Large intestine (tissue), 3 donors: Measurements from ENCODE around the gene CDH13. TPM values are rescaled to one million over a fixed set of nuclear protein-coding genes. Genes with fewer than 3 reads are reported as not detected.

Source experiments
- DNase-seq, 2 donors: peaks; one replicate each; pipeline versions ENCODE4 v3.0.0 to v3.0.0-alpha.2; 2013
- H3K27ac ChIP-seq: one replicate; pipeline ENCODE4 v1.5.1; 2013; ENCODE audit warnings: low read length
- H3K27me3 ChIP-seq: 2 replicates; pipeline ENCODE4 v1.6.1; 2013; ENCODE audit warnings: low read length; ENCODE audit not compliant: control insufficient read depth, insufficient read depth
- H3K36me3 ChIP-seq: 2 replicates; pipeline ENCODE4 v1.6.1; 2013; ENCODE audit warnings: low read length; ENCODE audit not compliant: control insufficient read depth, insufficient read depth
- H3K4me1 ChIP-seq: one replicate; pipeline ENCODE4 v1.6.1; 2013; ENCODE audit warnings: low read length; ENCODE audit not compliant: control insufficient read depth, insufficient read depth
- H3K4me3 ChIP-seq: one replicate; pipeline ENCODE4 v1.5.1; 2013; ENCODE audit warnings: low read length
- H3K9me3 ChIP-seq: one replicate; pipeline ENCODE4 v1.6.1; 2013; ENCODE audit warnings: mild to moderate bottlenecking, low read depth, low read length, moderate library complexity; ENCODE audit not compliant: control insufficient read depth
- WGBS: methylation state at CpG from one replicate; pipeline ENCODE4 v1.1.5; 2013; ENCODE audit warnings: low lambda C conversion rate; ENCODE audit not compliant: insufficient coverage; 5-methylcytosine and 5-hydroxymethylcytosine counted together
- polyA plus RNA-seq: library from polyadenylated mRNA; unstranded; fragments of 120-200 nt; gene quantifications from one replicate; pipeline ENCODE4 v1.2.1, GENCODE V29; 2013

CDH13 gene
- polyA plus RNA-seq, 1 donor, result 17.1 TPM

GRCh38 chr16:82660075-82660645 is 33.4 kb downstream of the CDH13 start:
- WGBS, result 67% methylated on average over 3 of the region's 8 CpGs
- H3K36me3 ChIP-seq, result no peaks in the 10 kb centered on the region
- H3K27me3 ChIP-seq, result no peaks in the 10 kb centered on the region
- H3K9me3 ChIP-seq, result no peaks in the 10 kb centered on the region
- no peak for DNase-seq
- H3K27ac ChIP-seq, result no peak overlapping the region
- H3K4me1 ChIP-seq, result peaks cover 6% of the 10 kb centered on the region
- no peak overlapping the region for H3K4me3 ChIP-seq

GRCh38 chr16:82660966-82661365 is 34.2 kb downstream of the CDH13 start:
- Histone ChIP-seq H3K9me3 (no peaks in the 10 kb centered on the region), H3K4me3 (no peak overlapping the region), H3K36me3 (no peaks in the 10 kb centered on the region), H3K27ac (no peak overlapping the region), H3K27me3 (no peaks in the 10 kb centered on the region), H3K4me1 (no peaks in the 10 kb centered on the region)
- 80% methylated on average over 1 of the region's 7 CpGs for WGBS
- DNase-seq, result no peak

- WGBS, result no CpG with 5 or more reads among the region's 2 CpGs
- no peak overlapping the region for H3K27ac ChIP-seq
- no peak overlapping the region for H3K4me3 ChIP-seq
- H3K4me1 ChIP-seq, result no peaks in the 10 kb centered on the region
- H3K9me3 ChIP-seq, result no peaks in the 10 kb centered on the region
- no peak for DNase-seq
- no peaks in the 10 kb centered on the region for H3K36me3 ChIP-seq
- H3K27me3 ChIP-seq, result no peaks in the 10 kb centered on the region
These were observed 37.4 kb downstream of the CDH13 start for GRCh38 chr16:82664181-82664580.

- no peak overlapping the region for H3K27ac ChIP-seq
- H3K27me3 ChIP-seq, result no peaks in the 10 kb centered on the region
- no peaks in the 10 kb centered on the region for H3K4me1 ChIP-seq
- no peak for DNase-seq
- H3K4me3 ChIP-seq, result no peak overlapping the region
- no CpG with 5 or more reads among the region's 3 CpGs for whole genome bisulfite sequencing
- H3K36me3 ChIP-seq, result no peaks in the 10 kb centered on the region
- H3K9me3 ChIP-seq, result no peaks in the 10 kb centered on the region
These were observed 38.3 kb downstream of the CDH13 start for GRCh38 chr16:82665025-82665424.

- no peak overlapping the region for H3K27ac ChIP-seq
- WGBS, result no CpG with 5 or more reads among the region's 12 CpGs
- H3K4me3 ChIP-seq, result no peak overlapping the region
- H3K27me3 ChIP-seq, result no peaks in the 10 kb centered on the region
- no peaks in the 10 kb centered on the region for H3K36me3 ChIP-seq
- H3K9me3 ChIP-seq, result no peaks in the 10 kb centered on the region
- DNase-seq, result no peak
- H3K4me1 ChIP-seq, result no peaks in the 10 kb centered on the region
These were observed 40.7 kb downstream of the CDH13 start for GRCh38 chr16:82667437-82667836.

GRCh38 chr16:82668094-82668493 is 41.3 kb downstream of the CDH13 start:
- no peak overlapping the region for H3K4me3 ChIP-seq
- no peaks in the 10 kb centered on the region for H3K36me3 ChIP-seq
- H3K27ac ChIP-seq, result no peak overlapping the region
- H3K4me1 ChIP-seq, result no peaks in the 10 kb centered on the region
- H3K27me3 ChIP-seq, result no peaks in the 10 kb centered on the region
- WGBS, result no CpG with 5 or more reads among the region's 3 CpGs
- no peaks in the 10 kb centered on the region for H3K9me3 ChIP-seq
- DNase-seq, result no peak

- Histone ChIP-seq H3K9me3 (no peaks in the 10 kb centered on the region), H3K36me3 (no peaks in the 10 kb centered on the region), H3K27me3 (no peaks in the 10 kb centered on the region), H3K4me1 (no peaks in the 10 kb centered on the region), H3K27ac (no peak overlapping the region), H3K4me3 (no peak overlapping the region)
- 100% methylated on average over 2 of the region's 3 CpGs for WGBS
- DNase-seq, result no peak
These were observed 45.0 kb downstream of the CDH13 start for GRCh38 chr16:82671741-82672140.

GRCh38 chr16:82672676-82673075 is 45.9 kb downstream of the CDH13 start:
- H3K27ac ChIP-seq, result no peak overlapping the region
- DNase-seq, result no peak
- no peak overlapping the region for H3K4me3 ChIP-seq
- no peaks in the 10 kb centered on the region for H3K9me3 ChIP-seq
- H3K4me1 ChIP-seq, result peaks cover 5% of the 10 kb centered on the region
- H3K36me3 ChIP-seq, result no peaks in the 10 kb centered on the region
- no peaks in the 10 kb centered on the region for H3K27me3 ChIP-seq
- 100% methylated on average over 1 of the region's 3 CpGs for WGBS

GRCh38 chr16:82675300-82675699 is 48.5 kb downstream of the CDH13 start:
- no peaks in the 10 kb centered on the region for H3K9me3 ChIP-seq
- 100% methylated on average over 1 of the region's 3 CpGs for WGBS
- no peak for DNase-seq
- no peak overlapping the region for H3K4me3 ChIP-seq
- H3K27ac ChIP-seq, result no peak overlapping the region
- peaks cover 14% of the 10 kb centered on the region for H3K4me1 ChIP-seq
- H3K36me3 ChIP-seq, result no peaks in the 10 kb centered on the region
- H3K27me3 ChIP-seq, result no peaks in the 10 kb centered on the region

GRCh38 chr16:82681592-82681991 is 54.8 kb downstream of the CDH13 start:
- no CpG with 5 or more reads among the region's 11 CpGs for WGBS
- Histone ChIP-seq H3K4me1 (peaks cover 31% of the 10 kb centered on the region), H3K27me3 (no peaks in the 10 kb centered on the region), H3K4me3 (no peak overlapping the region), H3K36me3 (no peaks in the 10 kb centered on the region), H3K27ac (peak overlapping the region; percentile 1), H3K9me3 (no peaks in the 10 kb centered on the region)
- peak; percentile 59 to 84 for DNase-seq

GRCh38 chr16:82682767-82683166 is 56.0 kb downstream of the CDH13 start:
- H3K9me3 ChIP-seq, result no peaks in the 10 kb centered on the region
- no peaks in the 10 kb centered on the region for H3K27me3 ChIP-seq
- no CpG with 5 or more reads among the region's 4 CpGs for WGBS
- H3K4me1 ChIP-seq, result peaks cover 25% of the 10 kb centered on the region
- peak; percentile 64 to 87 for DNase-seq
- H3K27ac ChIP-seq, result peak overlapping the region; percentile 14
- H3K4me3 ChIP-seq, result no peak overlapping the region
- H3K36me3 ChIP-seq, result no peaks in the 10 kb centered on the region
